ENCODE data around the gene GLRX. TPM values are rescaled to one million over a fixed set of nuclear protein-coding genes. Genes with fewer than 3 reads are reported as not detected.

GLRX gene
- total RNA-seq, 1 donor from 2014 or later, result 27.5 TPM

DNA sequence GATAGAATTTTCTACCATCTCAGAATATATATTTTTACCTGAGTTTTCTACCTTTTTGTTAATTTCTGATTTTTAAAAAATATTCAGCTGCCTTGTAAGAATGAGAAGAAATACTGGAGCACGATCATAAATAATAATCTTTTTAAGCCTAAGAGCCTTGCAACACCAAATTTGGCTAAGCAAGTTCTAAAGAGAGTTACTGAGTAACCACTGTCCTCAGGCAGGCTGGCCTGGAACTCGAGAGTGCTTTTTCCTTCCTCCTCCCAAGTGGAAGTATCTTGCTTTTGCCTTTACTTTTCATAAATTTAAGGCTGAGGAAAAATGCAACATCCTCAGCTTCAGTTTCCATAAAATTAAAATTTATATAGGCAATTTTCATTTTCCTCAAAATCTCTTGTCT is 21.0 kb downstream of the GLRX start:
- H3K27ac Mint-ChIP-seq (ENCODE audit: unreplicated experiment), result no peak overlapping the region
- peaks cover 15% of the 10 kb centered on the region for H3K36me3 Mint-ChIP-seq (ENCODE audit: low read depth, unreplicated experiment)
- no peak for TF ChIP-seq CTCF (IDR thresholded peaks at IDR 0.05; ENCODE audit: unreplicated experiment)

GRCh38 chr5:95800553-95800952 is 22.0 kb downstream of the GLRX start:
- DNase-seq (ENCODE audit: low spot score), result no peak
- peaks cover 15% of the 10 kb centered on the region for H3K36me3 Mint-ChIP-seq (ENCODE audit: low read depth, unreplicated experiment)
- no peaks in the 10 kb centered on the region for H3K9me3 Mint-ChIP-seq (ENCODE audit: unreplicated experiment)
- no peak for TF ChIP-seq CTCF (IDR thresholded peaks at IDR 0.05; ENCODE audit: unreplicated experiment)
- H3K4me1 Mint-ChIP-seq (ENCODE audit: unreplicated experiment), result no peaks in the 10 kb centered on the region
- no peak overlapping the region for H3K4me3 Mint-ChIP-seq (ENCODE audit: unreplicated experiment)
- peak overlapping the region; percentile 40 for H3K27ac Mint-ChIP-seq (ENCODE audit: unreplicated experiment)
- peaks cover 3% of the 10 kb centered on the region for H3K27me3 Mint-ChIP-seq (ENCODE audit: unreplicated experiment)

More for the DNA sequence above, 21.0 kb downstream of the GLRX start:
- Mint-ChIP-seq H3K4me3 (ENCODE audit: unreplicated experiment) (no peak overlapping the region), H3K4me1 (ENCODE audit: unreplicated experiment) (no peaks in the 10 kb centered on the region), H3K27me3 (ENCODE audit: unreplicated experiment) (peaks cover 3% of the 10 kb centered on the region), H3K9me3 (ENCODE audit: unreplicated experiment) (no peaks in the 10 kb centered on the region)
- DNase-seq (ENCODE audit: low spot score), result no peak

DNA sequence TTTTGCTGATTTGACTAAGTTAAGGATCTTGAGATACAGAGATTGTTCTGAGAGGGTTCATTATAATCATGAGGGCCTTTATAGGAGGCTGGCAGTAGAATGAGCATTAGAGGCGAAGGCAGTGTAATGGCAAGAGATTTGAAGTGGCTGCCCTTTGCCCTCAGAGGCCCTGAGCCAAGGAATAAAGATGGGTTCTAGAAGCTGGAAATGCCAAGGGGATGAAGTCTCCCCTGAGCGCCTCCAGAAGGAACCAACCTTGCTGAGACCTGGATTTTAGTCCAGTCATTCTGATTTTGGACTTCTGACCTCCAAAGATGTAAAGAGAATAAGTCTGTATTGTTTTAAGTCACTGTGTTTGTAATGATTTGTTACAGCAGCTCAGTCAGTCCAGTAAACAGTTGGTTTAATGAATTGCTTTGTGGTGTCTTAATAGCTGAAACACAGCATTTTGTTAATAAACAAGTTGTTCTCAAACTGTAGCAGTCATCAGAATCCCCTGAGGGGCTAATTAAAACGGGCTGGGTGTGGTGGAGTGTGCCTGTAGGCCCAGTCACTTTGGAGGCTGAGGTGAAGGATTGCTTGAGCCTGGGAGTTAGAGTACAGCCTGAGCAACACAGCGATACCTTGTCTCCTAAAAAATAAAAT is 23.2 kb downstream of the GLRX start:
- peaks cover 7% of the 10 kb centered on the region for H3K36me3 Mint-ChIP-seq (ENCODE audit: low read depth, unreplicated experiment)
- H3K4me3 Mint-ChIP-seq (ENCODE audit: unreplicated experiment), result no peak overlapping the region
- TF ChIP-seq CTCF (IDR thresholded peaks at IDR 0.05; ENCODE audit: unreplicated experiment), result no peak
- no peaks in the 10 kb centered on the region for H3K4me1 Mint-ChIP-seq (ENCODE audit: unreplicated experiment)
- H3K27me3 Mint-ChIP-seq (ENCODE audit: unreplicated experiment), result peaks cover 3% of the 10 kb centered on the region
- no peak for DNase-seq (ENCODE audit: low spot score)
- H3K9me3 Mint-ChIP-seq (ENCODE audit: unreplicated experiment), result no peaks in the 10 kb centered on the region
- H3K27ac Mint-ChIP-seq (ENCODE audit: unreplicated experiment), result no peak overlapping the region

- Mint-ChIP-seq H3K27ac (ENCODE audit: unreplicated experiment) (no peak overlapping the region), H3K4me1 (ENCODE audit: unreplicated experiment) (no peaks in the 10 kb centered on the region), H3K9me3 (ENCODE audit: unreplicated experiment) (no peaks in the 10 kb centered on the region), H3K27me3 (ENCODE audit: unreplicated experiment) (peaks cover 3% of the 10 kb centered on the region), H3K36me3 (ENCODE audit: low read depth, unreplicated experiment) (peaks cover 4% of the 10 kb centered on the region), H3K4me3 (ENCODE audit: unreplicated experiment) (no peak overlapping the region)
- no peak for DNase-seq (ENCODE audit: low spot score)
- no peak for TF ChIP-seq CTCF (IDR thresholded peaks at IDR 0.05; ENCODE audit: unreplicated experiment)
Measured at GRCh38 chr5:95798545-95798944, 24.0 kb downstream of the GLRX start.

GRCh38 chr5:95798048-95798447 is 24.5 kb downstream of the GLRX start:
- Mint-ChIP-seq H3K36me3 (ENCODE audit: low read depth, unreplicated experiment) (peaks cover 4% of the 10 kb centered on the region), H3K4me3 (ENCODE audit: unreplicated experiment) (no peak overlapping the region), H3K27ac (ENCODE audit: unreplicated experiment) (no peak overlapping the region), H3K4me1 (ENCODE audit: unreplicated experiment) (no peaks in the 10 kb centered on the region), H3K9me3 (ENCODE audit: unreplicated experiment) (no peaks in the 10 kb centered on the region), H3K27me3 (ENCODE audit: unreplicated experiment) (peaks cover 3% of the 10 kb centered on the region)
- DNase-seq (ENCODE audit: low spot score), result no peak
- TF ChIP-seq CTCF (IDR thresholded peaks at IDR 0.05; ENCODE audit: unreplicated experiment), result no peak

Measured in endothelial cell (in vitro differentiated cells).